Brain microvascular endothelial cell (primary cell): ENCODE results near the gene RIMKLA.

Source experiments
- DNase-seq: peaks from one replicate; pipeline ENCODE4 v3.0.0-alpha.2; 2020
- H3K27ac ChIP-seq: fragments of 250-450 bp; sonication (Bioruptor Pico); 2 replicates; pipeline ENCODE4 v1.5.1; 2020; ENCODE audit warnings: mild to moderate bottlenecking, moderate library complexity
- H3K27me3 ChIP-seq: fragments of 250-450 bp; sonication (Bioruptor Pico); replicated peaks from 2 replicates; pipeline ENCODE4 v1.5.1; 2020; ENCODE audit warnings: mild to moderate bottlenecking
- H3K36me3 ChIP-seq: fragments of 250-450 bp; sonication (Bioruptor Pico); replicated peaks from 2 replicates; pipeline ENCODE4 v1.5.1; 2020; ENCODE audit warnings: mild to moderate bottlenecking
- H3K4me3 ChIP-seq: 2 replicates; pipeline ENCODE4 v1.5.1; 2011; ENCODE audit warnings: low read depth, mild to moderate bottlenecking, control low read depth, low read length, moderate library complexity
- in situ Hi-C: cut with HindIII; loops from 2 replicates; pipeline ENCODE4 v1.10.0; 2017; ENCODE audit warnings: low sequenced_read_pairs, low pct_ligation_motif_present
- TF ChIP-seq, protein P1 (sequence below): IDR thresholded peaks from 2 replicates; pipeline ENCODE4 v1.5.1; 2011; ENCODE audit warnings: low read depth, mild to moderate bottlenecking, moderate library complexity, low read length, control low read depth, inconsistent platforms; ENCODE audit errors: missing control alignments

The RIMKLA gene

GRCh38 chr1:42350086-42350485 lies 30.5 kb upstream of the RIMKLA start:
- Histone ChIP-seq H3K27ac (no peak overlapping the region), H3K36me3 (no peaks in the 10 kb centered on the region), H3K27me3 (no peaks in the 10 kb centered on the region), H3K4me3 (no peak overlapping the region)
- TF ChIP-seq, protein P1, sequence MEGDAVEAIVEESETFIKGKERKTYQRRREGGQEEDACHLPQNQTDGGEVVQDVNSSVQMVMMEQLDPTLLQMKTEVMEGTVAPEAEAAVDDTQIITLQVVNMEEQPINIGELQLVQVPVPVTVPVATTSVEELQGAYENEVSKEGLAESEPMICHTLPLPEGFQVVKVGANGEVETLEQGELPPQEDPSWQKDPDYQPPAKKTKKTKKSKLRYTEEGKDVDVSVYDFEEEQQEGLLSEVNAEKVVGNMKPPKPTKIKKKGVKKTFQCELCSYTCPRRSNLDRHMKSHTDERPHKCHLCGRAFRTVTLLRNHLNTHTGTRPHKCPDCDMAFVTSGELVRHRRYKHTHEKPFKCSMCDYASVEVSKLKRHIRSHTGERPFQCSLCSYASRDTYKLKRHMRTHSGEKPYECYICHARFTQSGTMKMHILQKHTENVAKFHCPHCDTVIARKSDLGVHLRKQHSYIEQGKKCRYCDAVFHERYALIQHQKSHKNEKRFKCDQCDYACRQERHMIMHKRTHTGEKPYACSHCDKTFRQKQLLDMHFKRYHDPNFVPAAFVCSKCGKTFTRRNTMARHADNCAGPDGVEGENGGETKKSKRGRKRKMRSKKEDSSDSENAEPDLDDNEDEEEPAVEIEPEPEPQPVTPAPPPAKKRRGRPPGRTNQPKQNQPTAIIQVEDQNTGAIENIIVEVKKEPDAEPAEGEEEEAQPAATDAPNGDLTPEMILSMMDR = no peak
- no peak for DNase-seq
- in situ Hi-C loops = no loop called here

DNA sequence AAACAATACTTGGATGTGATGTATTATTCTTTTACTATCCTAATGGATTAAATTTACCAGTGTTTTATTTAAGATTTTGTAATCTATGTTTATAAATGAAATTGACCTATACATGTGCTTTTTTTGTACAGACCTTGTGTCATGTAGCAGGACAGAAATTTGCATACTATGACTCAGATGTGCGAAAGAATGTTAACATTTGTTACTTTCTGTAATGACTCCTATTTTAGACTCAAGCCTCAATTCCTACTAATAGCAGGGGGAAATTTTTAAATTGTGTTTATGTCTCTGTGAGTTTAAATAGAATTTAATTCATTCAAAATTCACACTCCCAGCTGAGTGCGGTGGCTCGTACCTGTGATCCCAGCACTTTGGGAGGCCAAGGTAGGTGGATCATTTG lies 21.8 kb upstream of the RIMKLA start:
- Histone ChIP-seq H3K4me3 (no peak overlapping the region), H3K27ac (no peak overlapping the region), H3K36me3 (no peaks in the 10 kb centered on the region), H3K27me3 (no peaks in the 10 kb centered on the region)
- in situ Hi-C loops = no loop called here
- TF ChIP-seq, protein P1 = no peak
- no peak for DNase-seq

DNA sequence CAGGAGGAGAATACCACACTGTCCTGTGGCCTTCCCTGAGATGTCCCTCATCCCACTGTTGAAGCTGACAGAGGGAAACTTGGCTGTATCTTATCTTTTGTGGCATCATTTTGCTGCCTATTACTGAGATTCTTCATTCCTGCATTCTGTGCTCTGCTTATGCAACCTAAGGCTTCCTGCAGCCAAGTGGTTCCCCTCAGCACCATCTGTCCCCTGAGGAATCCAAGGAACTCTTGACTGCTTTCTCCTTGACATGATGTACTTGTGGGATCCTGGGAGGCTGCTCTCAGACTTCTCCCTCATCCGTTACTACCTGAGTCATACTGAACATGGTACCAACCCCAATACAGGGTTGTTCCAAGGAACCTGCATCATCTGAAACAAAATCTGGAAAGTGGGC lies 21.1 kb upstream of the RIMKLA start:
- TF ChIP-seq, protein P1 = no peak
- in situ Hi-C loops = no loop called here

DNA sequence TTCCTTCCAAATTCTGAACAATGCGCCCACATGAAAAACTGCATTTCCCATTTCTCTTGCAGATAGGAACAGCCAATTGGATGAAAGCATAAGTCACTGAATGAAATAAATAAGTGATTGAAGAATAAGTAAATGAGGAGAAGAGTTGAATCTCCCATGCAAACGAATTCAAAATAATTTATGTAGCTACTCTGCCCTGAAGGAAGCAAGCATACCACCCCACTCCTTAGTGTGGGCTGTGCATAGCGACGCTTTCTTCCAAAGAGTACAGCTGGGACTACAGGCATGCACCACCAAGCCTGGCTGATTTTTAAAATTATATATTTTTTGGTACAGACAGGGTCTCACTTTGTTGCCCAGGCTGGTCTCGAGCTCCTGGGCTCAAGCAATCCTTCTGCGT lies 16.5 kb upstream of the RIMKLA start:
- Histone ChIP-seq H3K27me3 (no peaks in the 10 kb centered on the region), H3K4me3 (no peak overlapping the region), H3K36me3 (no peaks in the 10 kb centered on the region), H3K27ac (no peak overlapping the region)
- no peak for DNase-seq
- TF ChIP-seq, protein P1 = no peak
- in situ Hi-C loops = no loop called here

More for the DNA sequence above, 21.1 kb upstream of the RIMKLA start:
- no peak for DNase-seq
- no peaks in the 10 kb centered on the region for H3K27me3 ChIP-seq
- H3K27ac ChIP-seq = no peak overlapping the region
- no peak overlapping the region for H3K4me3 ChIP-seq
- no peaks in the 10 kb centered on the region for H3K36me3 ChIP-seq

- Histone ChIP-seq H3K36me3 (no peaks in the 10 kb centered on the region), H3K4me3 (no peak overlapping the region), H3K27me3 (no peaks in the 10 kb centered on the region), H3K27ac (no peak overlapping the region)
- no peak for DNase-seq
- TF ChIP-seq, protein P1 = no peak
- in situ Hi-C loops = no loop called here
Observed at GRCh38 chr1:42364542-42364941, 16.1 kb upstream of the RIMKLA start.

DNA sequence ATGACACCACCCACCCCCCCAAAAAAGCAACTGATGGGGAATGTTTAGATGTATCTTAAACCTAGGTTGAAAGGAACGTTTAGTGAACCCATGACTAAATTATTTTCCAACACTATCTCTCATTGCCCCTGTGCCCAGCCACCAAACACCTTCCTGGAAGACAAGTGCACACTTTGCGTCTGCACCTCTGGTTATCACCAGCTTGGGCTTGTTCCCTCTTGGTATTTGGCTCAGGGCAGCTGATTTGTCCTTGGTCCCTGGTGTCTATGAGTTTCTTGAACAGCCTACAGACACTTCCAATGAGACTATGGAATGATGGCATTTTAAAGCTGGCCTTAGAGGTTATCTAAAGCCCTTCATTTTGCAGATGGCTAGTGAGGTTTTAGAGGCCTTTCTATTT lies 15.5 kb upstream of the RIMKLA start:
- no peak for DNase-seq
- in situ Hi-C loops = no loop called here
- H3K27ac ChIP-seq = no peak overlapping the region
- peaks cover 4% of the 10 kb centered on the region for H3K27me3 ChIP-seq
- TF ChIP-seq, protein P1 = no peak
- no peak overlapping the region for H3K4me3 ChIP-seq
- H3K36me3 ChIP-seq = no peaks in the 10 kb centered on the region
